IPS-NIHi7 (cell line): ENCODE data around the gene USP47.

ENCODE experiments used
- DNase-seq: peaks from one replicate; pipeline ENCODE4 v3.0.0; 2012; ENCODE audit warnings: mixed read lengths; ENCODE audit errors: extremely low spot score

USP47 gene

GRCh38 chr11:11866203-11866602 is 24.4 kb downstream of the USP47 start:
- DNase-seq, result no peak

GRCh38 chr11:11867720-11868119 is 25.9 kb downstream of the USP47 start:
- DNase-seq, result no peak

- no peak for DNase-seq
Observed at GRCh38 chr11:11871991-11872401, 30.2 kb downstream of the USP47 start.

GRCh38 chr11:11876458-11876857 is 34.7 kb downstream of the USP47 start:
- DNase-seq, result peak; percentile 50

- DNase-seq, result no peak
Observed at GRCh38 chr11:11880179-11880578, 38.4 kb downstream of the USP47 start.

- no peak for DNase-seq
Observed at GRCh38 chr11:11882539-11882938, 40.8 kb downstream of the USP47 start.

GRCh38 chr11:11884351-11884750 is 42.6 kb downstream of the USP47 start:
- no peak for DNase-seq

GRCh38 chr11:11884774-11885481 is 43.2 kb downstream of the USP47 start:
- DNase-seq, result no peak

- DNase-seq, result no peak
Observed at GRCh38 chr11:11894486-11894885, 52.7 kb downstream of the USP47 start.

GRCh38 chr11:11895672-11896071 is 53.9 kb downstream of the USP47 start:
- no peak for DNase-seq

- no peak for DNase-seq
Observed at GRCh38 chr11:11898648-11899047, 56.9 kb downstream of the USP47 start.

- peak; percentile 26 for DNase-seq
Observed at GRCh38 chr11:11899401-11899800, 57.6 kb downstream of the USP47 start.

GRCh38 chr11:11901929-11902328 is 60.2 kb downstream of the USP47 start:
- no peak for DNase-seq

- DNase-seq, result no peak
Observed at GRCh38 chr11:11909727-11910126, 68.0 kb downstream of the USP47 start.

- DNase-seq, result no peak
Observed at GRCh38 chr11:11910541-11910940, 68.8 kb downstream of the USP47 start.

- DNase-seq, result no peak
Observed at GRCh38 chr11:11913395-11913794, 71.6 kb downstream of the USP47 start.

GRCh38 chr11:11915625-11916024 is 73.9 kb downstream of the USP47 start:
- no peak for DNase-seq

GRCh38 chr11:11916981-11917399 is 75.2 kb downstream of the USP47 start:
- DNase-seq, result no peak

GRCh38 chr11:11923828-11924227 is 82.1 kb downstream of the USP47 start:
- no peak for DNase-seq

GRCh38 chr11:11929920-11930319 is 88.1 kb downstream of the USP47 start:
- no peak for DNase-seq

GRCh38 chr11:11931461-11932055 is 89.8 kb downstream of the USP47 start:
- DNase-seq, result peak; percentile 49

- no peak for DNase-seq
Observed at GRCh38 chr11:11935536-11935935, 93.8 kb downstream of the USP47 start.

GRCh38 chr11:11937433-11937832 is 95.7 kb downstream of the USP47 start:
- no peak for DNase-seq

- no peak for DNase-seq
Observed at GRCh38 chr11:11937957-11938356, 96.2 kb downstream of the USP47 start.
